HG03066 (cell line): ENCODE measurements around the gene ITPKC.

Experiments used
- ATAC-seq: cut with Tn5 transposase; IDR thresholded peaks from one replicate; pipeline ENCODE4 v1.9.1; 2021; ENCODE audit warnings: low read depth; ENCODE audit not compliant: unreplicated experiment

Gene ITPKC

DNA sequence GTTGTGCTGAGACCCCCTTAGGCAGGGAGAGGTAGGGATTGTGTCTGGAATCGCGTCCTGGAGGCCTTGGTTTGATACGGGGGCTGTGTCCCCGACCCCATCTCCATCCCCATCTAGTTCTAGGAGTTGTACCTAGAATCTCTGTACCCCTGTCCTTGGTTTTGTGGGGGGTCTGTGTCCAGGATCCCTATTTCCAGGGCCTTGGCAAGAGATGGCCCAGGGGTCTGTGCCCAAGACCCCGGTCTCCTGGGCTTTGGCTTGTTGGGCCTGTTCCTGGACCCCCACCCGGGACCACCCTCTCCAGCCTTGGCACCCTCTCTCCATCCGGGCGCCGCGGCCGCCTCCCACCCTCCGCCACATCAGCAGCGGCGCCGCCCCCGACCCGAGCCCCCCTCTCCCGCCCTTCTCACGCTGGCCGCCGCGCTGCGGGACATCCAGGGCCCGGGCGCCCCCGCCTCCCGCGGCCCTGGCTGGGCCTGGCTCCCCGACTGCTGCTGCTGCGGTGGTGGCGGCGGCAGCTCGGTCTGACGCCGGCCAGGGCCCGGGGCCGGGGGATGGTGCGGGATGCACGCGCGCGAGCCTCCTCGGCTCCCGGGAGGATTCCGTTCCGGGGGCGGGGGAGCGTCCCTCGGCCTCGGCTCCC lies 26.7 kb upstream of the ITPKC start, which contains the start of gene NUMBL:
Gene NUMBL (minus strand): TSS at position 602 of the 643 bp plus-strand sequence. CDS start 168 bp downstream, at position 434.
- ATAC-seq = no peak

GRCh38 chr19:40690693-40691420 lies 26.1 kb upstream of the ITPKC start:
- ATAC-seq = peak; percentile 58

DNA sequence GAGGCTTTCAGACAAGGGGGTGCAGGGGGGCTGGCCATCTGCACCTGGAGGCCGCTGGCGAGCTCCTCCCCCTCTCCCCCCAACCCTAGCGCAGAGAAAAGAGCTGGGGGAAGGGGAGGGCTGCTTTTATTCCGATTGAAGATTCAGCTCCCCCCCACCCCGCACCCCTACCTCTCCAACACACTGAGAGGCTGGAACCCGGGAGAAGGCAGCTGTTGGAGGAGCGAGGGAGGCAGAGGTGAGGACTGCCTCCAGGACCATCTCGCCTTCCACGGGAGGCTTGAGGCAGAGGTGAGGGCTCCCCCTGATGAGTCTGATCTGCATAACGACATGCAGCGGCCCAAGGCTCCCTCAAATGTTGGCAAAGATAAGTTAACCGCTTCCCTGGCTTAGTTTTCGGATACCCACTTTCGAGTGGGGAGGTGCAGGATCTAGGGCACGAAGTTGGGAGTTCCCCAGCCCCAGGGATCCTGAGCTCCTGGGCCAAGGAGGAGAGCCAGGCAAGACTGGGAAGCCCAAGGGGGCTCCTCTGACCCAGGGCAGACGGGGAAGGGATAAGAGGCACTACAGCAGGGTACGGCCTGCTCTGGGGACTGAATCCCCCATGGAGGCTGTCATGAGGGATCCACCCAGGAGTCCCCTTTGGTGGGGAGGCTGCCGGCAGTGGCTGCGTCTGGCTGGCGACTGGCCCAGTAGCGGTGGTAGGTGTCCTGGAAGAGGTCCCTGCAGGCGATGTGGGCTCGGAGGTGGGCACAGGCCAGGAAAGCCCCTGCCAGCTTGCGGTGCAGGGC lies 25.3 kb upstream of the ITPKC start:
- no peak for ATAC-seq

- ATAC-seq = no peak
Measured at GRCh38 chr19:40692212-40692551, 24.7 kb upstream of the ITPKC start.

GRCh38 chr19:40693150-40693788 lies 23.6 kb upstream of the ITPKC start:
- ATAC-seq = no peak

DNA sequence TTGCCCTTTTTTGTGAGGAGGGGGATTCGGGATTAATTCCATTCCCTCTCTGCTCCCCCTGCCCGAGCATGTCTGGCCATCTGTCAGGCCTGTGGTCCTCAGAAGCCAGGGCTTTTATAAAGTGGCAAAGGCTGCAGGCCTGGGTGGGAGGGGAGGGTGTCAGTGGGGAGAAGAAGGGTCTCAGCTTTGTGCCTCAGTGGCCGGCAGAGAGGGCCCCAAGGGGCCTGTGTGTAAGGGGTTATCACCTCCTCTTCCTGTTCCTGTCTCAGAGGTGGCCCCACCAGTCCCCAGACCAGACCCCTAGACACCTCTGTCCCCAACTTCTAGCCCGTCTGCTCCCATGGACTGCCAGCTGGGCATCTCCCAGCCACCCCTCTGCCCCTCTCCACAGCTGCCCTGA lies 23.0 kb upstream of the ITPKC start:
- no peak for ATAC-seq

DNA sequence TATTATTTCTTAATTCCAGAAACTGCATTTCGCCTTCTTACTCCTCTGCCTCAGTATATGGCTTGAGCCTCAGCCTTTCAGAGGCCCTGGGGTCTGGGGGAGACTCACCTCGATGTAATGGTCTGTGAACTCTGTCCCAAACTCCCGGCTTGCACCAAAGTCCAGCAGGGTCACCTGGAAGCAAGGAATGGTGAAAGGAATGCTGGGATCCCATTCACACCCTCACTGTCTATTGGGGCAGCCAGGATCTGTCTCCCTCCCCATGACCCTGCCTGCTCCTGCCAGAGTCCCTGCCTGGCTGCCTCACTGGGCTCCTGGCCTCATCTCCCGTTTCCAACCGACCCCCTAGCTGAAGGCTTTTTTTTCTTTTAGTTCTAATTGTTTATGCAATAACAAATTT lies 21.0 kb upstream of the ITPKC start:
- ATAC-seq = no peak

GRCh38 chr19:40697007-40697406 lies 19.9 kb upstream of the ITPKC start:
- no peak for ATAC-seq

DNA sequence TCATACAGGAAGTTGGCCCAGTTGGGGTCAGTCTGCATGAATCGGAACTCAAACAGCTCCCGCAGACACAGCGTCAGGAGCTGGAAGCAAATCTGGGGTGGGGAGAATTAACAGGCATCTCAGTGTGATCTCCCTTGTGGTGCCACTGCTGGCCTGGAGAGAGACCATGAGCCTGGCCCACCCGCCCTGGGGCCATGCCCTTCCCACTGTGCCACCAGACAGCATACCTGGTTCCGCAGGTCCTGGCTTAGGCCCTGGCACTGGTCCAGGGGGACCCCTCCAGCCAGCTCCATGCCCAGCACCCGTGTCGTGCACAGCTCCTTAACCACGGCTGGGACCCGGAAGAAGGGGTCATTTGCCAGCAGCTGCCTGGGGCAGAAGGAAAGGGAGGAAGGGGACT lies 16.8 kb upstream of the ITPKC start:
- ATAC-seq = no peak

GRCh38 chr19:40701758-40702157 lies 15.2 kb upstream of the ITPKC start:
- no peak for ATAC-seq

GRCh38 chr19:40702337-40703012 lies 14.4 kb upstream of the ITPKC start:
- ATAC-seq = no peak

DNA sequence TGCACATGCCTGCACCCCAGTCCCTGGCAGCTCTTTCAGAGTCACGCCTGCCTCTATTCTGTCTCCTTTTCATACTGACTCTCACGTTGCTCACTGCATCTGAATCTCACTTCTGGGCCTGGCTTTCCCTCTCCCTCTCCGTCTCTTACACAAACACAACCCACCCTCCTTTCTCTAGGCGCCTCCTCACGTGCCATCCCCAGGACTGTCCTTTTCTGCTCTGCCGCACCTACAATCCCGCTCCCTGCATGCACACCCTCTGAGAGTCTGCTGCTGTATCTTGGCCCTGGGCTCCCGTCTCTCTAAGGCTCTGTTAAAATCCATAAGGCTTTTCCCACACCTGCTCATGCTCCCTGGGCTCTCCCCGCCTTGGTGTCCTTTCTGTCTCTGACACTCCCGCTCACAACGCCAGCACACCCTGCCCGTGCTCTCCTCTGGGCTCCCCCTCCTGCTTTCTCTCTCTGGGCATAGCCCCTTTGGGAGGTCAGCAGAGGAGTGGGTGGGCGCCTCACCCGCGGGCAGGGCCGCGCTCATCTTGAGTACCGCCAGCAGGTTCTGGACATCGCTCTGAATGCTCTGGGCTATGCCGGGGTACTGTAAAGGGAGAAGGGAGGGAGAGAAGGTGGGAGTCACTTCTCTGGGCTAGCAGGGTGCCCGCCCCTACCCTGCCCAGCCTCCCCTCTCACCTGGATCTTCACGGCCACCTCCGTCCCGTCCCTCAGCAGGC lies 13.7 kb upstream of the ITPKC start:
- ATAC-seq = no peak

DNA sequence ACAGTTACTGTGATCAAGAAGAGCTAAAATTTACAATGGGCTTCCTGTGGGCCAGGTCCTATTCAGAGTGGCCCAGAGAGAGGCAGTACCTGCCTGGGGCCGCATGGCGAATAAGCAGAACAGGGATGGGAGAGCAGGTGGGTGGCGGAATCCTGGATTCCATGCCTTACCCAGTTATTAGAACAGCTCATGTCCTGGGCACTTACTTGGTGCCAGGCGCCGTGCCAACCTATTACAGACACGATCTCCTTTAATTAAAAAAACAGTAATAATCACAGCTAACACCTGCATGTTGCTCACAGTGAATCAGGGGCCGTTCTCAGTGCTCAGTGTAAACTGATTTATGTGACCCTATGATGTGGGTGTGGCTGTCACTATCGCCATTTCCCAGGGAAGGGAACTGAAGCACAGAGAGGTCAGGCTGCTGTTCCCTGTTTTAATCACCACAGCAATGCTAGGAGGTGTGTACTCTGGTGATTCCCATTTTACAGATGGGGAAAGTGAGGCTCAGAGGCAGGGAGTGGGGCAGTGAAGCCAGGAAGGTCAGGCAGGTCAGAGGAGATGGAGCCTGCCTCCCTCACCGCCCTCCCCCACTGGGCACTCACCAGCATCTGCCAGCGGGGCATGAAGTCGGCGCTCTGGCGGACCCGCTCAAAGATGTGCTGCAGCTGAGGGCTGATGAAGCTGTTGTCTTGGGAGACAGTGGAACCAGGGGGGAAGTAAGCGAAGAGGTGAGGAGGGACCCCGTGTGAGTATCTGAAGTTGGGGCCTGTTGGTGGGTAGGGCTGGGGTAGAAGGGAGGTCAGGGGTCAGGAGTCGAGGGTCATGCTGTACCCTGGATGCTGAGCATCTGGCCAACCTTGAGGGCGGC lies 12.2 kb upstream of the ITPKC start:
- no peak for ATAC-seq

DNA sequence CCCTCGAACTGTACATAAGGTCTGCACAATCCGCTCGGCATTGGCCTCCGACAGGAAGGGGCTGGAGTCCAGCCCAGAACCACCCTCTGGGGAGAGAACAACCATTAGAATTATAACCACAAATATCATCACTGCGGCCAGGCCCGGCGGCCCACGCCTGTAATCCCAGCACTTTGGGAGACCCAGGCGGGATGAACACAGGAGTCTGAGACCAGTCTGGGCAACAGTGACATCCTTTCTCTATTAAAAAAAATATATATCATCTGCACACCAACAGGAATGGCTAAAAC lies 11.6 kb upstream of the ITPKC start:
- no peak for ATAC-seq

DNA sequence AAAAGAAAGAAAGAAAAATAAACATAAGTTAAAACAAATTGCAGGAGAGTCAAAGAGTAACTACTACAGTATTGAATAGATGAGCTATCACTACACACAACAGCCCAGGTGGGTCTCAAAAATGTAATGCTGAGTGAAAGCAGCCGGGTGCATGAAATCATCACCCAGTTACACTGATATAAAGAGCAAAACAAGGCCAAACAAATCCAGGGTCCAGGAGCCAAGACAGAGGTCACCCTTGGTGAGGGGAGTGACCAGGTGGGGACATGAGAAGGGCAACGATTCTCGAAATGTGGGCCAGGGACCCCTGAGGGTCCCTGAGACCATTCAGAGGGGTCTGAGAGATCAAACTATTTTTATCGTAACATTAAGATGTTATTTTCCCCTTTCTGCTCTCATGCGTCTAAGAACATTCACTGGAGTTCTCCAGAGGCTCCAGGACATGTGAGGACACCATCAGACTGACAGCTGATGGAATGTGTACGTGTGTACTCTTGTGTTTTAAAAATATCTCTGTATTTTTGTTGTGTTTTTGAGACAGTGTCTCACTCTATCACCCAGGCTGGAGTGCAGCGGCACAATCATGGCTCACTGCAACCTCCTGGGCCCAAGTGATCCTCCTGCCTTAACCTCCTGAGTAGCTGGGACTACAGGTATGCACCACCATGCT lies 10.8 kb upstream of the ITPKC start:
- ATAC-seq = no peak

DNA sequence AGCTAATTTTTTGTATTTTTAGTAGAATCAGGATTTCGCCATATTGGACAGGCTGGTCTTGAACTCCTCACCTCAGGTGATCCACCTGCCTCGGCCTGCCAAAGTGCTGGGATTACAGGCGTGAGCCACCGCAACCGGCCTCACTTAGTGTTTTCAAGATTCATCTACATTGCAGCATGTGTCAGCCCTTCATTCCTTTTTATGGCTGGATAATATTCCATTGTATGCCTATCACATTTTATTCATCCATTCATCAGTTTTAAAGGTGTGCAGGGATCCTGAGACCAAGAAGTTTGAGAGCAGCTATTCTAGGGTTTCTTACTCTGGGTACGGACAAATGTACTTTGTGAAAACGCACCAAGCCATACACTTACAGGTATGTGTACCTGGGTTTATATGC lies 9.3 kb upstream of the ITPKC start:
- no peak for ATAC-seq

- no peak for ATAC-seq
Measured at GRCh38 chr19:40709817-40710216, 7.1 kb upstream of the ITPKC start.

- ATAC-seq = no peak
Measured at GRCh38 chr19:40713939-40714338, 3.0 kb upstream of the ITPKC start.
